GM12891 (cell line): Measurements from ENCODE around the gene BCL11B.

ENCODE experiments used
- DNase-seq: peaks from one replicate; pipeline ENCODE4 v3.0.0; 2011; ENCODE audit warnings: low spot score; ENCODE audit not compliant: insufficient read length
- FAIRE-seq: peaks from 2 replicates; lab custom pipeline; 2011; peaks lifted over from hg19 to GRCh38; lab: Jason Lieb, UNC
- PAX5 ChIP-seq: IDR thresholded peaks from 2 replicates; pipeline ENCODE4 v1.6.1; 2011; ENCODE audit warnings: low read length, moderate library complexity, mild to moderate bottlenecking; ENCODE audit not compliant: insufficient read depth, severe bottlenecking
- POLR2A ChIP-seq: IDR thresholded peaks from 2 replicates; pipeline ENCODE4 v1.6.1; 2011; ENCODE audit warnings: low read depth, low read length, control low read depth
- POLR2AphosphoS5 ChIP-seq: IDR thresholded peaks from 2 replicates; pipeline ENCODE4 v1.6.1; 2011; ENCODE audit warnings: low read depth, low read length, control low read depth
- POU2F2 ChIP-seq: IDR thresholded peaks from 2 replicates; pipeline ENCODE4 v1.6.1; 2011; ENCODE audit warnings: low read depth, mild to moderate bottlenecking, control low read depth, low read length, moderate library complexity
- SPI1 ChIP-seq: IDR thresholded peaks from 2 replicates; pipeline ENCODE4 v1.6.1; 2011; ENCODE audit warnings: low read depth, low read length, control low read depth
- TAF1 ChIP-seq: IDR thresholded peaks from 2 replicates; pipeline ENCODE4 v1.6.1; 2011; ENCODE audit warnings: low read depth, low read length, control low read depth

Gene BCL11B

GRCh38 chr14:99171396-99171795 is 100.6 kb downstream of the BCL11B start:
- FAIRE-seq (no peak), DNase-seq (no peak)
- TF ChIP-seq PAX5, result no peak
- no peak for TF ChIP-seq POLR2AphosphoS5
- no peak for TF ChIP-seq POU2F2
- no peak for TF ChIP-seq SPI1
- no peak for TF ChIP-seq POLR2A
- TF ChIP-seq TAF1, result no peak

GRCh38 chr14:99169776-99170356 is 102.1 kb downstream of the BCL11B start:
- FAIRE-seq (no peak), DNase-seq (no peak)
- TF ChIP-seq POLR2A (no peak), POLR2AphosphoS5 (no peak), TAF1 (no peak), SPI1 (no peak), PAX5 (no peak), POU2F2 (no peak)

- TF ChIP-seq POU2F2 (no peak), SPI1 (no peak), TAF1 (no peak), POLR2AphosphoS5 (no peak), PAX5 (no peak), POLR2A (no peak)
- DNase-seq (no peak), FAIRE-seq (no peak)
Observed at GRCh38 chr14:99168330-99168729, 103.7 kb downstream of the BCL11B start.

GRCh38 chr14:99166506-99166905 is 105.5 kb downstream of the BCL11B start:
- TF ChIP-seq SPI1 (no peak), POLR2AphosphoS5 (no peak), TAF1 (no peak), POLR2A (no peak), PAX5 (no peak), POU2F2 (no peak)
- no peak for FAIRE-seq
- no peak for DNase-seq

- TF ChIP-seq SPI1 (no peak), POLR2AphosphoS5 (no peak), PAX5 (no peak), POLR2A (no peak), POU2F2 (no peak), TAF1 (no peak)
- FAIRE-seq (no peak), DNase-seq (no peak)
Observed at GRCh38 chr14:99164712-99165111, 107.3 kb downstream of the BCL11B start.

- no peak for DNase-seq
- no peak for FAIRE-seq
- no peak for TF ChIP-seq PAX5
- no peak for TF ChIP-seq SPI1
- TF ChIP-seq POLR2AphosphoS5, result no peak
- no peak for TF ChIP-seq POLR2A
- no peak for TF ChIP-seq POU2F2
- TF ChIP-seq TAF1, result no peak
Observed at GRCh38 chr14:99163446-99163845, 108.6 kb downstream of the BCL11B start.

- FAIRE-seq (no peak), DNase-seq (no peak)
- no peak for TF ChIP-seq POLR2A
- TF ChIP-seq POLR2AphosphoS5, result no peak
- no peak for TF ChIP-seq SPI1
- TF ChIP-seq PAX5, result no peak
- no peak for TF ChIP-seq TAF1
- no peak for TF ChIP-seq POU2F2
Observed at GRCh38 chr14:99159341-99160340, 112.4 kb downstream of the BCL11B start.

- TF ChIP-seq POLR2A (no peak), POLR2AphosphoS5 (no peak), TAF1 (no peak), PAX5 (no peak), POU2F2 (no peak), SPI1 (no peak)
- no peak for FAIRE-seq
- DNase-seq, result no peak
Observed at GRCh38 chr14:99158646-99159165, 113.3 kb downstream of the BCL11B start.
